ENCODE data around the gene GPR37. TPM values are rescaled to one million over a fixed set of nuclear protein-coding genes. Genes with fewer than 3 reads are reported as not detected.

Gene GPR37
- total and polyA plus RNA-seq, 10 of the 15 experiments (the other 5 are each of a cell fraction or from before 2014, with no cell fraction given) = 0.02 TPM; not detected in 9

- Histone ChIP-seq H3K9me3 (replicated peaks; ENCODE audit: control insufficient read depth, insufficient read depth, low read length) (no peaks in the 10 kb centered on the region), H3K4me2 (ENCODE audit: control insufficient read depth, insufficient read depth) (no peak overlapping the region), H3K4me3 (no peak overlapping the region), H3K9ac (ENCODE audit: control insufficient read depth, insufficient read depth, low read length) (no peak overlapping the region), H3K27ac (ENCODE audit: control insufficient read depth, insufficient read depth) (no peak overlapping the region), H3K4me1 (ENCODE audit: control insufficient read depth, insufficient read depth, low read length) (no peaks in the 10 kb centered on the region), H3K79me2 (ENCODE audit: control insufficient read depth, insufficient read depth, low read length) (no peaks in the 10 kb centered on the region), H3K36me3 (ENCODE audit: control insufficient read depth in 2 of 2, insufficient read depth in 2 of 2, low read length in 1 of 2) (no peaks in the 10 kb centered on the region), H2AFZ (ENCODE audit: control insufficient read depth, low read depth, low read length) (no peak overlapping the region), H4K20me1 (ENCODE audit: control insufficient read depth, insufficient read depth) (no peaks in the 10 kb centered on the region), H3K27me3 (replicated peaks in 1 of 2; ENCODE audit: control insufficient read depth in 2 of 2, insufficient read depth in 2 of 2, low read length in 1 of 2) (no peaks in the 10 kb centered on the region; a peak in 1 of 4 replicates)
- ATAC-seq (no peak), FAIRE-seq (no peak), DNase-seq (ENCODE audit: low read depth, low spot score) (no peak)
- TF ChIP-seq KAT2A (conservative IDR thresholded peaks at IDR 0.05; ENCODE audit: control insufficient read depth, low read depth, low read length) (no peak), CBX5 (IDR thresholded peaks at IDR 0.05; ENCODE audit: low read depth) (no peak), POLR2AphosphoS5 (IDR thresholded peaks at IDR 0.05; ENCODE audit: low read length) (no peak), CBFB (IDR thresholded peaks at IDR 0.05; ENCODE audit: low read depth) (no peak), PML (IDR thresholded peaks at IDR 0.05; ENCODE audit: low read length) (no peak), NKRF (conservative IDR thresholded peaks at IDR 0.05) (no peak), NBN (IDR thresholded peaks at IDR 0.05) (no peak), RB1 (IDR thresholded peaks at IDR 0.05; ENCODE audit: borderline replicate concordance) (no peak), HDAC6 (IDR thresholded peaks at IDR 0.05; ENCODE audit: unreplicated experiment) (no peak), RBBP5 (conservative IDR thresholded peaks at IDR 0.05) (no peak), ATF2 (IDR thresholded peaks at IDR 0.05; ENCODE audit: low read length) (no peak), MAX (IDR thresholded peaks at IDR 0.05; ENCODE audit: low read depth, low read length) (no peak), CBX3 (IDR thresholded peaks at IDR 0.05; ENCODE audit: borderline replicate concordance, low read depth) (no peak), SMAD1 (IDR thresholded peaks at IDR 0.05; ENCODE audit: low read depth, partially characterized antibody) (no peak), CREB1 (IDR thresholded peaks at IDR 0.05; ENCODE audit: low read depth) (no peak), RELA (IDR thresholded peaks at IDR 0.05; ENCODE audit: borderline replicate concordance, partially characterized antibody) (no peak), PAX5 (IDR thresholded peaks at IDR 0.05; ENCODE audit: borderline replicate concordance, low read depth, low read length) (no peak), ZNF687 (IDR thresholded peaks at IDR 0.05) (no peak), ZBED1 (IDR thresholded peaks at IDR 0.05; ENCODE audit: borderline replicate concordance) (no peak)
- intact Hi-C loops (cut with micrococcal nuclease; ENCODE audit: unreplicated experiment) (no loop called here), in situ Hi-C loops (cut with MboI) (no loop called here)
- ChIA-PET POLR2A (no interaction called here), CTCF (no interaction called here), RAD21 (ENCODE audit: unreplicated experiment) (no interaction called here), SMC1A (ENCODE audit: uncharacterized antibody, unreplicated experiment) (no interaction called here)
- WGBS (ENCODE audit: insufficient coverage, insufficient replicate concordance, low lambda C conversion rate, missing lambda C conversion rate) = 35% methylated on average over 3 of the region's 3 CpGs
- BruUV-seq (replicated peaks) = no TSS peak
These were observed 27.1 kb upstream of the GPR37 start for GRCh38 chr7:124792696-124793095.

Measured in GM12878 (cell line).